Skin of body (tissue), 2 donors: ENCODE data around the gene NAA20. TPM values are rescaled to one million over a fixed set of nuclear protein-coding genes. Genes with fewer than 3 reads are reported as not detected.

Experiments
- DNase-seq: peaks from one replicate; lab custom pipeline; 2025; lab: John Stamatoyannopoulos, UW
- total RNA-seq: library from RNA; depleted of rRNA; stranded (reverse); fragments of >200 nt; gene quantifications from one replicate; pipeline ENCODE4 v1.2.3, GENCODE V29; 2014

Gene NAA20, protein sequence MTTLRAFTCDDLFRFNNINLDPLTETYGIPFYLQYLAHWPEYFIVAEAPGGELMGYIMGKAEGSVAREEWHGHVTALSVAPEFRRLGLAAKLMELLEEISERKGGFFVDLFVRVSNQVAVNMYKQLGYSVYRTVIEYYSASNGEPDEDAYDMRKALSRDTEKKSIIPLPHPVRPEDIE
- total RNA-seq, result 42.2 TPM

GRCh38 chr20:20017001-20017843, at the start of gene NAA20:
TSS of gene NAA20 (plus strand) at chr20:20017362. CDS start at chr20:20017397, 35 bp downstream.
- peak; percentile 89 for DNase-seq

DNA sequence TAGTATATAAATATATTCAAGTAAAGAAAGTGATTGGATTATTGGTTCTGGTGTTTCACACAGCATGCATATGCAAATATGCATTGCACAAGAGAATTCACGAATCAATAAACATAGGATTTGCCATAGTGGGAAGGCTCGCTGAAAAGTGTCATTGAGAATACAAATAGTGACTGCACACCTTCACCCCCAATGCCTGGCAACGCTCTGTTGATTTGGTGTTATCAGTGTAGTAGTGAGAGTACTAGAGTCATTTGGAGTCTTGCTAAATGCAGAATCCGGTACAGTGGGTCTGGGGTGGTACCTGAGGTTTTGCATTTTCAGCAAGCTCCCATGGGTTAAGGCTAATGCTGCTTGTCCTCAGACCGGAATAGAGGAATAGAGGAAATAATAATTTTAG, 49.7 kb upstream of the NAA20 start:
- DNase-seq, result no peak

- DNase-seq, result no peak
Measured at GRCh38 chr20:19968028-19968427, 49.1 kb upstream of the NAA20 start.

DNA sequence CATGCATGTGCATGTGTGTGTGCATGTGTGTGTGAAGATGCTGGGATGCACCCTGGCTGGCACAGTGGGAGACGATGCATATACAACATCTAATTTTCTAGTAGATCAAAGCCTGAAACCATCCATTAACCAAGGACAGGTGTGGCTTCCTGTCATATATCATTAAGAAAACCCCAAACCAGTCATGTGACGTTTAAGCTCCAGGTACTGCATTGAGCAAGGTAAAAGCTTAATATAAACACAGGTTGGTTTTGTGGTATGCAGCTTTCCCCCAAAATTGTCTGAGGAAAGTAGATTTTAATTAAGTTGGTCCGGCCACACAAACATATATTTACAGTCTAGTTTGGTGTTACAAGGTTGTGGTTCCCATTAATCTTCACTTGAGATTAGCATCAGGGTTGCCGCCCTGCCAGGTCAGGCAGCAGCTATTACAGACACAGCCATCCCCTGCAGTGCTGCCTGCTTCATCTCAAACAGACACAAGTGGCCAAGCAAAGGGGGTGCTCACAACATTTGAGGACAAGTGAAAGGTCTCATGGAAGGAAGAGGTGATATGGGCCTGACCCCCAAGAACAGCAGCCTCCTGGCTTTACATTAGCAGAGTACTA, 48.6 kb upstream of the NAA20 start:
- DNase-seq, result no peak

DNA sequence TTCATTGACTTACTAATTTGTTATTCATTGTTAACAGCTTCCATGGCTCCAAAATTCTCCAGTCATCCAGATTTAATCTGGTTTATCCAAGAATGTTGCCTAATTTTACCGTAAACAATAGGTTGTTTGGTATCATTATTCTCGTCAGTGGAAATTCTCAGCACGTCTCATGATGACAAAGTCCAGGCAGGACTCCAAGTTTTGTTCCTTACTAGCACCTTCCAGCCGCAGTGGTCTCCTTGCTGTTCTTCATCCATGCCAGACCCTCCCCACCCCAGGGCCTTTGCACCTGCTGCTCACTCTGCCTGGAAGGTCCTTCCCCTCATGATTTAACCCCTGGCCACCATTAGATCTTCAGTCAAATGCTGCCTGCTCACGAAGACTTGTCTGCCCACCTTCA, 48.1 kb upstream of the NAA20 start:
- DNase-seq, result no peak

DNA sequence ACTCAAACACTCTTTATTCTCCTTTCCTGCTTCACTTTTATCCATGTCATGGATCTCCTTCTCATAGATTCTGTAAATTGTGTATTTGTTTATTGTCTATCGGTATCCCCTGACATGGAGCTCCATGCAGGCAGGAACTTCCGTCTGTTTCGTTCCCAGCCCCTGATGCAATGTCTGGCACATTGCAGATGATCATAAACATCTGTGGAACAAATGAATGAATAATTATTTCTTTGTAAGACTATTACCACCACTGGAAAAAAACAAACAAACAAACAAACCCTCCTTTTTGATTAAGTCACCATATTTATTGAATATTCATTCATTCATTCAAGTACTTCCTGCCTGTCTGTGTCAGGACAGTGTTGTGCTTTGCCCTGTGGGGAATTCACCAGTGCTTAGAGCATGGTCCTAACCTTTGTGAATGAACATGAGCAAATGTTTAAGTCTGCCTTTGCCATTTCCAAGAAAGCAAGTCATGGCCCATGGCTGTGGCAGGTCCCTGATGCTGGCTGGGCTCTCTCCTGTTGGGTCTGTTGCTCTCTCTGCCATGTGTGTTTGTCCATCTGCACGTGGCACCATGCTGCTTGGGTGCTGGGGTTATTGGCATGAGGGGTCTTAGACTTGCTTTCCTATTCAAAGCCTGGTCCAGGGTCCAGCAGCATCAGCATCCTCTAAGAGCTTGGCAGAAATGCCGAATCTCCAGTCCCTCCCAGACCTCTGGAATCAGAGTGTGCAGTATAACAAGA, 47.5 kb upstream of the NAA20 start:
- DNase-seq, result no peak

GRCh38 chr20:19970256-19970765, 46.9 kb upstream of the NAA20 start:
- no peak for DNase-seq

GRCh38 chr20:19971116-19971515, 46.0 kb upstream of the NAA20 start:
- no peak for DNase-seq

GRCh38 chr20:19973961-19974629, 43.1 kb upstream of the NAA20 start:
- DNase-seq, result no peak

DNA sequence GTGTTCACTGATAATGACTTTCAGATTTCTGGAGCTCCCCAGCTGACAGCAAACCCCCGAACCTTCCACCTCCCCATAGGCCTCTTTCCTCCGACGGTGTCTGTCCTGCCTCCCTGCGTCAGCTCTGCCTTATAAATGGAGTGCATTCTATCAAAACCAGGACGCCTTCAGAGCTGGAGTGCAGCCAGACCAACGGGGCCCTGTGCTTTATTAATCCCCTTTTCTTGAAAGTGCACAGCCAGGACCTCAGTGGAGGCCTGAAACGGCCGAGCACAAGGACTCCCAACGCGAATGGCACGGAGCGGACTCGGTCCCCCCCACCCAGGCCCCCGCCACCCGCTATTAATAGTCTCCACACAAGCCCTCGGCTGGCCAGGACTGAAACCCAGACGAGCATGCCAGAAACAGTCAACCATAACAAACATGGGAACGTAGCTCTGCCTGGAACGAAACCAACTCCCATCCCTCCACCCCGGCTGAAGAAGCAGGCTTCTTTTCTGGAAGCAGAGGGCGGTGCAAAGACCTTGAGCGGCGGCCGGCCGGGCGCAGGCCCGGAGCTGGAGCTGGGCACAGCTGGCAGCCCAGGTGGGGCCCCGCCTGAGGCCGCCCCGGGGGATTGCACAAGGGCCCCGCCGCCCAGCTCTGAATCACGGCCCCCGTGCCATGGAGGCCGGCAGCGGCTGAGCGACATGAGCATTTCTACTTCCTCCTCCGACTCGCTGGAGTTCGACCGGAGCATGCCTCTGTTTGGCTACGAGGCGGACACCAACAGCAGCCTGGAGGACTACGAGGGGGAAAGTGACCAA, 42.3 kb upstream of the NAA20 start:
- DNase-seq, result peak; percentile 93

- no peak for DNase-seq
Measured at GRCh38 chr20:19975436-19975799, 41.7 kb upstream of the NAA20 start.

GRCh38 chr20:19975901-19976300, 41.3 kb upstream of the NAA20 start:
- no peak for DNase-seq

DNA sequence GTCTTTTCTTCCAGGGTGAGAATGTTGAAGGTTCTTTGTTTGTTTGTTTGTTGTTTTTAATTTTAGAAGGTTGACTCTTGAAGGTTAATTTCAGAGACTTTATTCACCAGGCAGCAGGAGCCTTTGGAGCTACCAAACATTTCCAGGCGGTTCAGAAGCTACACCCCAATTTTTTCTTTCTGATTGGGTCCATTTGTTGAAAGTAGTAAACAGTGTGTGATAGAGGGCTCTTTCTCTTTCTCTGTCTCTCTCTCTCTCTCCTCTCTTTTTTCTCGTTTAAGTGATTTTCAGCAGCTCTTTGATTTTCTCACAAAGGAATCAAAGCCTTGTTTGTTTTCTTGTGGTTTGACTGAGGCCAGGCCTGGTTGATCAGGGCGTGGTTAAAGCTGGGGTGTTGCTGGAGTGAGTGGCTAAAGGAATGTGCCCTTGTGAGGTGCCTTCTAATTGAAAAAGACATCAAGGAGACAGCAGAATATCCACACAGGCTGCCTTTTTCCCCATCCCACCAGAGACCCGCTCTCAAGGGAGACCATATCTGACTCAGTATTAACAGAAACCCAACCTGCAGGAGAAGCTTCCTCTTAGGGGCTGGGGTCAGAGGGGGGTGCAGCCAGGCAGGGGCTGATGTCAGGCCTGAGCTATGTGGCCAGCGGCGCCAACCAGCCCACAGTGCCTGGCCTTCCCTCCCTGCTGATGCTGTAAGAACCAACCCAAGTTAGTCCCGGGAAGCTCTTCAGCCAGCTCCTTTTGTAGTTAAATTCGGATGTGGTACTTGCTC, 40.4 kb upstream of the NAA20 start:
- DNase-seq, result no peak

GRCh38 chr20:19977373-19977770, 39.8 kb upstream of the NAA20 start:
- no peak for DNase-seq

- no peak for DNase-seq
Measured at GRCh38 chr20:19978511-19979210, 38.5 kb upstream of the NAA20 start.

- DNase-seq, result no peak
Measured at GRCh38 chr20:19981031-19981451, 36.1 kb upstream of the NAA20 start.

DNA sequence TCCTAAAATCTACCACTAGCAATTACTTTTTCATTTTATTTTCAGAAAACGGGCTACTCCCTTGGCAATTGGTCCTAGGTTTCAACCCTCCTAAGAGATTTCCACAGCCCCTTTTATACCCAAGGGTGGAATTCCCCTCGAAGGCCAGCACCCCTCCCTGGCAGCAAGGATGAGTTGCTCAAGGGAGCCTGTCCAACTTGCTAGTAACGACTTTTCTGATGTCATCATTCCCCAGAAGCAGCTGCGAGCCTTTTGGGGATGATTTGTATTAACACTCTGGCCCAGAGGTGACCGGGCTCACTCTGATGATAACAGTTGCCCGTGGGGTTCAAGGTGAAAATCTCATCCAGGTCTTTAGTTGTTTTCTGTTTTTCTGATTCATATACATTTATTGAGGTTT, 30.7 kb upstream of the NAA20 start:
- no peak for DNase-seq

DNA sequence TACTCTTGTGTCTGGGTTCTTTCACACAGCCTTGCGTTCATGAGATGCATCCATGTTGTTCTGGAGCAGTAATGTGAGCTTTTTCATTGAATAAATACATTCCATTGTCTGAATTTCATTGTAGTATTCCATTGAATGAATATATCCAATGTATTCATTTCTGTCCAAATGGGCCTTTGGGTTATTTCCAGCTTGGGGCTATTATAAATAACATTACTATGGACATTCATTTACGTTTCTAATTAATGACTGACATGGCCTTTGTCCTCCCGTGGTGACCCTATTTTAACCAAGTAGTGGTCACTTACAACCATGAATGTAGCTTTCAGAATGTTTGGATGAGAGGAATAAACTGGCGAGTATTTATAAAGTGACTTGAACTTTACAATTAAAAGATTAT, 30.1 kb upstream of the NAA20 start:
- no peak for DNase-seq

DNA sequence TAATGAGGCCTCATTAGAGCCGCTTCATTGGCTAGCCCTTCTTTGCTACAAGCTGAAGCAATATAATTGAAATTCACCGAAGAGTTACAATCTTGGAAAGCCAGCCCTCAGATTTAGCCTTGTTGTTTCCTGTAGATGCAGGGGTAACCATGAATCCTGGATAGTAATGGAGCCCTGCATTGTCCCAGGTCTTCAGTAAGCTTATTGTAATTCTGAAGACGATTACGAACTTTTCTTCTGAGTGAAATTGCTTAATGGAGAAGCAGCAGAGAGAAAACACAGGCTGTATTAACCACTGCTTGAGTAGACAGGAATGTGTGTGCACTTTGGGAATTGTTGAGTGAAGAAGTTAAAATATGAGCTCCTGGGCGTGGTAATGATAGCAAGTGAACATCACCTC, 26.3 kb upstream of the NAA20 start:
- no peak for DNase-seq
